WTC11 (cell line): ENCODE measurements around the gene PXT1.

ENCODE experiments used
- ATF2 ChIP-seq: sonication (generic); formaldehyde crosslinking; IDR thresholded peaks from 2 replicates; pipeline ENCODE4 v1.8.1; 2022; ENCODE audit warnings: low read depth, missing genetic modification reagents, borderline replicate concordance
- ATF3 ChIP-seq: sonication (generic); formaldehyde crosslinking; conservative IDR thresholded peaks from 2 replicates; pipeline ENCODE4 v1.8.1; 2022; ENCODE audit warnings: mild to moderate bottlenecking, missing genetic modification reagents
- CREB1 ChIP-seq: sonication (generic); formaldehyde crosslinking; IDR thresholded peaks from 2 replicates; pipeline ENCODE4 v1.8.0; 2023; ENCODE audit warnings: mild to moderate bottlenecking, missing genetic modification reagents
- CREM ChIP-seq: sonication (generic); formaldehyde crosslinking; IDR thresholded peaks from 2 replicates; pipeline ENCODE4 v1.8.1; 2022; ENCODE audit warnings: mild to moderate bottlenecking, missing genetic modification reagents, moderate library complexity
- CTCF ChIP-seq: fragments of 200-600 bp; IDR thresholded peaks from 2 replicates; pipeline ENCODE4 v1.8.0; 2022; ENCODE audit warnings: antibody characterized with exemption
- FOXJ3 ChIP-seq: sonication (generic); formaldehyde crosslinking; IDR thresholded peaks from 2 replicates; pipeline ENCODE4 v1.9.0; 2021; ENCODE audit warnings: missing genetic modification reagents, mild to moderate bottlenecking, borderline replicate concordance
- MAX ChIP-seq: sonication (generic); formaldehyde crosslinking; IDR thresholded peaks from 2 replicates; pipeline ENCODE4 v1.8.0; 2022; ENCODE audit warnings: mild to moderate bottlenecking, missing genetic modification reagents
- NFYB ChIP-seq: sonication (generic); formaldehyde crosslinking; conservative IDR thresholded peaks from 2 replicates; pipeline ENCODE4 v1.8.0; 2022; ENCODE audit warnings: low read depth, missing genetic modification reagents
- RORB ChIP-seq: fragments of 250-450 bp; sonication (Bioruptor Pico); IDR thresholded peaks from 2 replicates; pipeline ENCODE4 v1.9.0; 2021; ENCODE audit warnings: mild to moderate bottlenecking
- USF1 ChIP-seq: sonication (generic); formaldehyde crosslinking; IDR thresholded peaks from 2 replicates; pipeline ENCODE4 v1.8.0; 2022; ENCODE audit warnings: mild to moderate bottlenecking, missing genetic modification reagents
- ZNF423 ChIP-seq: fragments of 250-450 bp; sonication (Bioruptor Pico); IDR thresholded peaks from 2 replicates; pipeline ENCODE4 v2.1.2; 2022; ENCODE audit warnings: mild to moderate bottlenecking, moderate library complexity

- TF ChIP-seq CTCF (no peak), ZNF423 (CRISPR knock-in tag) (no peak), ATF2 (CRISPR knock-in tag) (no peak), NFYB (CRISPR knock-in tag) (no peak), FOXJ3 (CRISPR knock-in tag) (no peak), ATF3 (CRISPR knock-in tag) (no peak), USF1 (CRISPR knock-in tag) (no peak), CREB1 (CRISPR knock-in tag) (no peak), RORB (no peak), MAX (no peak), CREM (CRISPR knock-in tag) (no peak)
Measured at GRCh38 chr6:36353411-36353915, 89.2 kb downstream of the PXT1 start.
